ENCODE measurements around the gene VDAC1.
A peak's percentile ranks its signal among the peaks of the same experiment; 100 is the strongest.

Gene VDAC1

GRCh38 chr5:133981714-133982113, 23.1 kb downstream of the VDAC1 start:
- Histone ChIP-seq H3K36me3 (ENCODE audit: control insufficient read depth in 1 of 2, insufficient read depth in 2 of 2, low read depth in 1 of 2, low read length in 2 of 2) (peaks cover 39 to 82% of the 10 kb centered on the region in 2 experiments), H3K14ac (ENCODE audit: low read length in 2 of 2) (no peak overlapping the region), H2BK120ac (ENCODE audit: low read depth, low read length) (no peak overlapping the region), H2BK5ac (ENCODE audit: low read depth, low read length, poor library complexity, severe bottlenecking) (no peak overlapping the region), H3K4me3 (ENCODE audit: insufficient read depth in 1 of 2, low read depth in 1 of 2, low read length in 2 of 2) (no peak overlapping the region), H3K9ac (ENCODE audit: low read length) (no peak overlapping the region), H3K79me1 (replicated peaks; ENCODE audit: low read length, poor library complexity, severe bottlenecking) (peaks cover 15% of the 10 kb centered on the region), H3K9me3 (ENCODE audit: control insufficient read depth, low read length) (no peaks in the 10 kb centered on the region), H4K91ac (ENCODE audit: low read length) (no peak overlapping the region), H2AFZ (ENCODE audit: low read depth, low read length) (no peak overlapping the region), H2AK5ac (ENCODE audit: low read length, severe bottlenecking) (no peak overlapping the region), H4K8ac (ENCODE audit: low read length) (no peak overlapping the region), H3K27ac (ENCODE audit: low read length, poor library complexity, severe bottlenecking) (no peak overlapping the region), H3K27me3 (ENCODE audit: control insufficient read depth in 1 of 2, insufficient read depth in 1 of 2, low read length in 2 of 2) (no peaks in the 10 kb centered on the region), H3K4me1 (ENCODE audit: control insufficient read depth, insufficient read depth, low read depth, low read length) (peaks cover 10% of the 10 kb centered on the region), H3K18ac (ENCODE audit: low read depth in 1 of 2, low read length in 2 of 2) (no peak overlapping the region), H3K23ac (ENCODE audit: low read length in 2 of 2) (no peak overlapping the region), H2BK12ac (ENCODE audit: low read length in 2 of 2) (no peak overlapping the region), H3K4me2 (ENCODE audit: low read length, poor library complexity, severe bottlenecking) (no peak overlapping the region), H3K4ac (ENCODE audit: low read depth in 1 of 2, low read length in 2 of 2) (no peak overlapping the region), H2BK15ac (ENCODE audit: low read depth, poor library complexity, severe bottlenecking) (no peak overlapping the region)
- DNase-seq: no peak
- 79% methylated on average over 1 of the region's 1 CpG for WGBS

- Histone ChIP-seq H2AK5ac (ENCODE audit: low read length, severe bottlenecking) (no peak overlapping the region), H4K8ac (ENCODE audit: low read length) (no peak overlapping the region), H3K18ac (ENCODE audit: low read depth in 1 of 2, low read length in 2 of 2) (no peak overlapping the region), H2BK120ac (ENCODE audit: low read depth, low read length) (no peak overlapping the region), H3K27ac (ENCODE audit: low read length, poor library complexity, severe bottlenecking) (peak overlapping the region; percentile 18), H3K4me3 (ENCODE audit: insufficient read depth in 1 of 2, low read depth in 1 of 2, low read length in 2 of 2) (no peak overlapping the region), H3K14ac (ENCODE audit: low read length in 2 of 2) (no peak overlapping the region), H3K79me1 (replicated peaks; ENCODE audit: low read length, poor library complexity, severe bottlenecking) (peaks cover 13% of the 10 kb centered on the region), H3K36me3 (ENCODE audit: control insufficient read depth in 1 of 2, insufficient read depth in 2 of 2, low read depth in 1 of 2, low read length in 2 of 2) (peaks cover 38 to 77% of the 10 kb centered on the region in 2 experiments), H2BK5ac (ENCODE audit: low read depth, low read length, poor library complexity, severe bottlenecking) (no peak overlapping the region), H3K4me2 (ENCODE audit: low read length, poor library complexity, severe bottlenecking) (no peak overlapping the region), H3K23ac (ENCODE audit: low read length in 2 of 2) (no peak overlapping the region), H3K4me1 (ENCODE audit: control insufficient read depth, insufficient read depth, low read depth, low read length) (peaks cover 10% of the 10 kb centered on the region), H3K9me3 (ENCODE audit: control insufficient read depth, low read length) (no peaks in the 10 kb centered on the region), H2AFZ (ENCODE audit: low read depth, low read length) (no peak overlapping the region), H2BK15ac (ENCODE audit: low read depth, poor library complexity, severe bottlenecking) (no peak overlapping the region), H3K9ac (ENCODE audit: low read length) (peak overlapping the region; percentile 2), H3K27me3 (ENCODE audit: control insufficient read depth in 1 of 2, insufficient read depth in 1 of 2, low read length in 2 of 2) (no peaks in the 10 kb centered on the region), H3K4ac (ENCODE audit: low read depth in 1 of 2, low read length in 2 of 2) (no peak overlapping the region), H2BK12ac (ENCODE audit: low read length in 2 of 2) (no peak overlapping the region), H4K91ac (ENCODE audit: low read length) (no peak overlapping the region)
- no peak for DNase-seq
- WGBS: 94% methylated on average over 4 of the region's 7 CpGs
Observed at GRCh38 chr5:133980652-133981051, 24.1 kb downstream of the VDAC1 start.

- peaks cover 10% of the 10 kb centered on the region for H3K4me1 ChIP-seq (ENCODE audit: control insufficient read depth, insufficient read depth, low read depth, low read length)
- no peak for DNase-seq
- no peak overlapping the region for H3K4me3 ChIP-seq (ENCODE audit: insufficient read depth in 1 of 2, low read depth in 1 of 2, low read length in 2 of 2)
- peaks cover 10% of the 10 kb centered on the region for H3K79me1 ChIP-seq (replicated peaks; ENCODE audit: low read length, poor library complexity, severe bottlenecking)
- H4K91ac ChIP-seq (ENCODE audit: low read length): no peak overlapping the region
- H4K8ac ChIP-seq (ENCODE audit: low read length): no peak overlapping the region
- H3K27ac ChIP-seq (ENCODE audit: low read length, poor library complexity, severe bottlenecking): peak overlapping the region; percentile 69
- no peak overlapping the region for H2AFZ ChIP-seq (ENCODE audit: low read depth, low read length)
- H2BK120ac ChIP-seq (ENCODE audit: low read depth, low read length): no peak overlapping the region
- no peak overlapping the region for H2BK12ac ChIP-seq (ENCODE audit: low read length in 2 of 2)
- H3K4me2 ChIP-seq (ENCODE audit: low read length, poor library complexity, severe bottlenecking): no peak overlapping the region
- no peak overlapping the region for H3K23ac ChIP-seq (ENCODE audit: low read length in 2 of 2)
- H3K18ac ChIP-seq (ENCODE audit: low read depth in 1 of 2, low read length in 2 of 2): no peak overlapping the region
- H3K4ac ChIP-seq (ENCODE audit: low read depth in 1 of 2, low read length in 2 of 2): no peak overlapping the region
- peaks cover 36 to 78% of the 10 kb centered on the region in 2 experiments for H3K36me3 ChIP-seq (ENCODE audit: control insufficient read depth in 1 of 2, insufficient read depth in 2 of 2, low read depth in 1 of 2, low read length in 2 of 2)
- H3K14ac ChIP-seq (ENCODE audit: low read length in 2 of 2): no peak overlapping the region
- H3K9me3 ChIP-seq (ENCODE audit: control insufficient read depth, low read length): no peaks in the 10 kb centered on the region
- H2AK5ac ChIP-seq (ENCODE audit: low read length, severe bottlenecking): no peak overlapping the region
- H2BK5ac ChIP-seq (ENCODE audit: low read depth, low read length, poor library complexity, severe bottlenecking): no peak overlapping the region
- no peak overlapping the region for H3K9ac ChIP-seq (ENCODE audit: low read length)
- no CpG with 5 or more reads among the region's 3 CpGs for WGBS
- no peak overlapping the region for H2BK15ac ChIP-seq (ENCODE audit: low read depth, poor library complexity, severe bottlenecking)
- H3K27me3 ChIP-seq (ENCODE audit: control insufficient read depth in 1 of 2, insufficient read depth in 1 of 2, low read length in 2 of 2): no peaks in the 10 kb centered on the region
Observed at GRCh38 chr5:133978943-133979342, 25.8 kb downstream of the VDAC1 start.

- H4K8ac ChIP-seq (ENCODE audit: low read length): no peak overlapping the region
- peaks cover 10% of the 10 kb centered on the region for H3K4me1 ChIP-seq (ENCODE audit: control insufficient read depth, insufficient read depth, low read depth, low read length)
- H3K36me3 ChIP-seq (ENCODE audit: control insufficient read depth in 1 of 2, insufficient read depth in 2 of 2, low read depth in 1 of 2, low read length in 2 of 2): peaks cover 29 to 78% of the 10 kb centered on the region in 2 experiments
- no peak overlapping the region for H2BK15ac ChIP-seq (ENCODE audit: low read depth, poor library complexity, severe bottlenecking)
- no peak overlapping the region for H3K4me3 ChIP-seq (ENCODE audit: insufficient read depth in 1 of 2, low read depth in 1 of 2, low read length in 2 of 2)
- no peaks in the 10 kb centered on the region for H3K27me3 ChIP-seq (ENCODE audit: control insufficient read depth in 1 of 2, insufficient read depth in 1 of 2, low read length in 2 of 2)
- H3K18ac ChIP-seq (ENCODE audit: low read depth in 1 of 2, low read length in 2 of 2): no peak overlapping the region
- no peak overlapping the region for H2AFZ ChIP-seq (ENCODE audit: low read depth, low read length)
- WGBS: 2% methylated on average over 1 of the region's 1 CpG
- H2BK120ac ChIP-seq (ENCODE audit: low read depth, low read length): no peak overlapping the region
- peaks cover 9% of the 10 kb centered on the region for H3K79me1 ChIP-seq (replicated peaks; ENCODE audit: low read length, poor library complexity, severe bottlenecking)
- H2BK12ac ChIP-seq (ENCODE audit: low read length in 2 of 2): no peak overlapping the region
- H3K23ac ChIP-seq (ENCODE audit: low read length in 2 of 2): no peak overlapping the region
- no peaks in the 10 kb centered on the region for H3K9me3 ChIP-seq (ENCODE audit: control insufficient read depth, low read length)
- no peak overlapping the region for H4K91ac ChIP-seq (ENCODE audit: low read length)
- no peak overlapping the region for H3K4ac ChIP-seq (ENCODE audit: low read depth in 1 of 2, low read length in 2 of 2)
- H3K27ac ChIP-seq (ENCODE audit: low read length, poor library complexity, severe bottlenecking): peak overlapping the region; percentile 69
- no peak overlapping the region for H3K14ac ChIP-seq (ENCODE audit: low read length in 2 of 2)
- DNase-seq: peak; percentile 84
- H3K4me2 ChIP-seq (ENCODE audit: low read length, poor library complexity, severe bottlenecking): no peak overlapping the region
- peak overlapping the region; percentile 87 for H3K9ac ChIP-seq (ENCODE audit: low read length)
- H2AK5ac ChIP-seq (ENCODE audit: low read length, severe bottlenecking): no peak overlapping the region
- no peak overlapping the region for H2BK5ac ChIP-seq (ENCODE audit: low read depth, low read length, poor library complexity, severe bottlenecking)
Observed at GRCh38 chr5:133977858-133978257, 26.9 kb downstream of the VDAC1 start.

All from mesenchymal stem cell (in vitro differentiated cells and primary cell).